LNCAP (cell line): Measurements from ENCODE around the gene DAPK2.

Experiments
- TF ChIP-seq, protein P1 (sequence below): fragments of 450-650 bp; IDR thresholded peaks from 2 replicates; pipeline ENCODE4 v1.5.1; 2017; ENCODE audit warnings: mild to moderate bottlenecking

DAPK2 gene

DNA sequence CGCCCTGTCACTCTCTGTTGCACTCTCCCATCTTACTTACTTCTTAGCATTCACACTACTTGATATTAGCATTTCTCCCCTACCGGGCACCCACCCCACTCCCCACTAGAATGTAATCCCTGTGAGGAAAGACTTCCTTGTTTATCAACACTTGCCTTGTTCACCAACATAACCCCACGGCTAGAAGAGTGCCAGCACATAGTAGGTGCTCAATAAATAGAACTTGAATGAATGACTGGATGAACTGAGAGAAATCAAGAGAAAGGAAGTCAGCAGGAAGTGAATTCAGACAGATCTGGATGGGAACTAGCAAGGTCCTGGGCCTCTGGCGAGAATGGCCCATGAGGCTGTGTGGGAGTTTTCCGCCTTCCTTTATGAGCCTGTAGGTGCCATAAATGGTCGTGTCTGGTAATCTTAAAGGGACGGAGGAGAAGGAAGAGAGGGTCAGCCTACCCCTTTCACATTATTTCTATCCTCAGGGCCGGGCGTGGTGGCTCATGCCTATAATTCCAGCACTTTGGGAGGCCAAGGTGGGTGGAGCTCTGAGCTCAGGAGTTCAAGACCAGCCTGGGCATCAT is 170.1 kb downstream of the DAPK2 start:
- TF ChIP-seq, protein P1, sequence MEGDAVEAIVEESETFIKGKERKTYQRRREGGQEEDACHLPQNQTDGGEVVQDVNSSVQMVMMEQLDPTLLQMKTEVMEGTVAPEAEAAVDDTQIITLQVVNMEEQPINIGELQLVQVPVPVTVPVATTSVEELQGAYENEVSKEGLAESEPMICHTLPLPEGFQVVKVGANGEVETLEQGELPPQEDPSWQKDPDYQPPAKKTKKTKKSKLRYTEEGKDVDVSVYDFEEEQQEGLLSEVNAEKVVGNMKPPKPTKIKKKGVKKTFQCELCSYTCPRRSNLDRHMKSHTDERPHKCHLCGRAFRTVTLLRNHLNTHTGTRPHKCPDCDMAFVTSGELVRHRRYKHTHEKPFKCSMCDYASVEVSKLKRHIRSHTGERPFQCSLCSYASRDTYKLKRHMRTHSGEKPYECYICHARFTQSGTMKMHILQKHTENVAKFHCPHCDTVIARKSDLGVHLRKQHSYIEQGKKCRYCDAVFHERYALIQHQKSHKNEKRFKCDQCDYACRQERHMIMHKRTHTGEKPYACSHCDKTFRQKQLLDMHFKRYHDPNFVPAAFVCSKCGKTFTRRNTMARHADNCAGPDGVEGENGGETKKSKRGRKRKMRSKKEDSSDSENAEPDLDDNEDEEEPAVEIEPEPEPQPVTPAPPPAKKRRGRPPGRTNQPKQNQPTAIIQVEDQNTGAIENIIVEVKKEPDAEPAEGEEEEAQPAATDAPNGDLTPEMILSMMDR: no peak

DNA sequence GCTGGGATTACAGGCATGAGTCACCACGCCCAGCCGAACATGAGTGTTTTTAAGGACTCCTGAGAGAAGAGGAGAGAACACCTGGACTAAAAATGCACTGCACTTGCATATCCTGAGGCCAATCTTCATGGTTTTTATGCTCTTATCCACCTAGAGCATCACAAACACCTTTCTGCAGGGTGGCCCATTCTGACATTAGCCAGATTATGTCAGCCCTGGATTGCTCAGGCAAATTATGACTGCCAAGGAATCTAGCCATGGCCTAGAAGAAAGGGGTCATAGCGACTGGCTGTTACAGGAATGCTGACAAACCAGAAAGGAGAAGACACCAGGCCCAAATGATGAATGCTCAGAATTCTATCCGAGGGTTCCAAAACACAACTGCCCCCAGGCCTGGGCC is 171.7 kb downstream of the DAPK2 start:
- TF ChIP-seq, protein P1: no peak

DNA sequence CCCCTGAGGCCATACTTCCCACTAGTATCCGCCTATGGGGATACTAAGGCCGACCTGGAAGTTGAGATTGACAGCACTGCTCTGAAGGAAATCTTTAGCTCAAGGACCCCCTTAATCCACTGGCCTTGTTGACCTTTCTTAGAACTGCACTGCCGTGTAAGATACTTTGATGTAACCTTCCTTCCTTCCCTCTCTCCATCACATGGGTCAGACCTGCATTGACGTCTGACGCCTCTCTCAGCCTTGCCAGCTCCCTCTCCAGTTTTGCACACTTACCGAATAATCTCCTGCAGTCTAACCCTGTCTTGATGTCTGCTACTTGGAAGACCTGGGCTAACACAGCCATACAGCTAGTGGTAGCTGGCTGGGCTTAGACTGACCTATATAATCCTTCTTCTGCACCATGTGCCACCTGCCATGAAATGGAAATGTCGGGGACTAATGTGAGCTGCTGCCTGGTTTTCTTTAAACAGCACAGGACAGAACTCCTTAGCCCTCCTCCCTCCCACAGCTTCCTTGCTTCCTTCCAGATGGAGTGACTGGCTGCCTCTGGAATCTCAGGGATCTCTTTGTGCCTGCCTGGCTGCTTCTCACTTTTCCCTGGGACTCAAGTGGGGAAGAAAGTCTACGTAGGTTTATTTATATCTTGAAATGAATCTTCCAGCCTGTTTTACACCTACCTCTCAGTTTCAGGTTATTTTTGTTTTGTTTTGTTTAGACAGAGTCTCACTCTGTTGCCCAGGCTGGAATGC is 173.3 kb downstream of the DAPK2 start:
- TF ChIP-seq, protein P1: no peak

DNA sequence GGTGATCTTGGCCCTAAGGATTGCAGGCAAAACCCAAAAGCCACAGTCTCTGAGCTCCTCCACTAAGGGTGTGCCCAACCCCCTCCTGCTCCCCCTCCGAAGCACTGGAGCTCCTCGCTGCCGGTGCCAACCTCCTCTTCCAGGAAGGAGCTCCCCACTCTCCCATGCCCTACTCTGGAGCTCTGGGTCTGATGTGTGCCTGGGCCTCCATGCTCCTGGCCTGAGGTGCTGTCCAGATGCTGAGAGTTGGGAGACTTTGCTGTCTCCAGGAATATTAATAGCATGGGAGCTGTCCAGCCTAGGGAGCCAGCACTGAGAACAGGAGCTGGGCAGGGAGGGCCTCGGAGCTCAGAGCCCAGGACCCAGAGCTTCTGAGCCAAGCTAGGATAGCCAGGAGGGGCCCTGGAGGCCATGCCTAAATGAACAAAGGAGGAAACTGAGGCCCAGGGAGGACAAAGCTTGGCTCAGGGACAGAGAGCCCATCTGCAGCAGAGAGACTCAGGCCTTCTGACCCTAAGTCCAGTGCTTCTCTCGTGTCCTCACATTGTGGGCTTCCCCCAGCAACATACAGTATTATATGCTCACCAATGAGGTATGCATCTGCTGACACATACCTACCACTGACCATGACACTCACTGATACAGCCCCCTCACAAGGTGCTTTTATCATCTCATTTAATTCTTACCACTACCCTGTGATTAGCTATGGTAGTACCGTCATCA is 175.6 kb downstream of the DAPK2 start:
- TF ChIP-seq, protein P1: no peak

DNA sequence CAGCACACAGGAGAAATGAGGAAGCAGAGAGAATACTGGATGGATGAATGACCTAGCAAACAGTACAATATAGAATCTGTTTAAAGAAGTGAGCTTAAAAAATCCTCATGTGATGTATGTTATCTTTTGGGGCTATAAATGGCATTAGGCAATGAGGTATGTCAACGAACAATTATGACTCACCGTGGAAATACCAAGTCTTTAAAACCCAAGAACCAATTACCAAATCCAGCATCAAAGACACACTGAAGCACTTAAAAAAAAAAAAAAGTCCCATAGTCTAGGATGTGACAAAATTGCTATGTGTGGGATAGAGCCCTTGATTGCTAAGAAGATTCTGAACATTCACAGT is 176.3 kb downstream of the DAPK2 start:
- TF ChIP-seq, protein P1: no peak

DNA sequence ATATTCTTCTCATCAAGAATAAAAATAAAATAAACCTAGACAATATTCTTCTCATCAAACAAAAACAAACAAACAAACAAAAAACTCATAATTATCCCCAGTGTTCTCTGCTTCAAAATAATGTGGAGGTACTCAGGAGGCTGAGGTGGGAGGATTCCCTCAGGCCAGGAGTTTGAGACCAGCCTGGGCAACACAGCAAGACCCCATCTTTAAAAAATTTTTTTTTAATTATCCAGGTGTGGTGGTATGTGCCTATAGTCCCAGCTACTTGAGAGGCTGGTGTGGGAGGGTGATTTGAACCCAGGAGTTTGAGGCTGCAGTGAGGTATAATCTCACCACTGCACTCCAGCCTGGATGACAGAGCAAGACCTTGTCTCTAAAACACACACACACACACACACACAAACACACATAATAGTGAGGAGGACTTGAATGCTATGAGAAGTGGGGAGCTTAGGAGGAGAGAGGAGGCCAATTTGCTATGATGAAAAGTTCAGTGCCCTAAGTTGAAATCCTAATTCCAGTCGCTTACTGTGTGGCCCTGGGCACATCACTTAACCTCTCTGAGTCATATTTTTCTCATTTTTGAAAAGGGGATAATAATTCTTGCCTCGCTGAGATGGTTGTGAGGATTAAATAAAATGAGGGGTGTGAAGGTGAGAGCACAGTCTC is 176.8 kb downstream of the DAPK2 start:
- TF ChIP-seq, protein P1: no peak

DNA sequence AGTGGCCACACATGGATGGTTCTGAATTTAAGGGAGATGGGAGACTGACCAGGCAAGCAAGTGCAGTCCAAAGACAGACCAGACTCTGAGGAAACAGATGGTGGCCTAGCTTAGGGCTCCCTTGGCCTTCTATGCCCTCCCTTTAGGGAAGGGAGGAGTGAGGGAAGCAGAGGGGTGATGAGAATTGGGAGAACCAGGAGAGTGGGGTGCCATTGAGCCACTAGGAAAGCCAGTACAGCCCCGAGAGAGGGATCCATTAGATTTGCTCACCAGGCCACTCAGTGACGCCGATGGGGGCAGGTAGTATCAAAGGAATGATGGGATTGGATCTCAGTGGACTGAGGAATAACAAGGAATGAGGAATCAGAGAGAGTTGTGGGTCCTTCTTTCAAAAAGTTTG is 182.1 kb downstream of the DAPK2 start:
- TF ChIP-seq, protein P1: no peak
